ENCODE data around the gene NAV3.

- TF ChIP-seq CTCF (IDR thresholded peaks at IDR 0.05) (no peak), POLR2A (IDR thresholded peaks at IDR 0.05) (no peak), POLR2AphosphoS5 (IDR thresholded peaks at IDR 0.05) (no peak)
Observed at GRCh38 chr12:77915071-77915600, 84.4 kb downstream of the NAV3 start.

Measured in prostate gland (tissue), 2 donors.